DMS79 treated with DMSO at 0.1 percent for 48 hours (cell line): ENCODE data around the gene RHOBTB3.

ENCODE experiments used
- DNase-seq: peaks from one replicate; lab custom pipeline; 2025; lab: John Stamatoyannopoulos, UW

RHOBTB3 gene

DNA sequence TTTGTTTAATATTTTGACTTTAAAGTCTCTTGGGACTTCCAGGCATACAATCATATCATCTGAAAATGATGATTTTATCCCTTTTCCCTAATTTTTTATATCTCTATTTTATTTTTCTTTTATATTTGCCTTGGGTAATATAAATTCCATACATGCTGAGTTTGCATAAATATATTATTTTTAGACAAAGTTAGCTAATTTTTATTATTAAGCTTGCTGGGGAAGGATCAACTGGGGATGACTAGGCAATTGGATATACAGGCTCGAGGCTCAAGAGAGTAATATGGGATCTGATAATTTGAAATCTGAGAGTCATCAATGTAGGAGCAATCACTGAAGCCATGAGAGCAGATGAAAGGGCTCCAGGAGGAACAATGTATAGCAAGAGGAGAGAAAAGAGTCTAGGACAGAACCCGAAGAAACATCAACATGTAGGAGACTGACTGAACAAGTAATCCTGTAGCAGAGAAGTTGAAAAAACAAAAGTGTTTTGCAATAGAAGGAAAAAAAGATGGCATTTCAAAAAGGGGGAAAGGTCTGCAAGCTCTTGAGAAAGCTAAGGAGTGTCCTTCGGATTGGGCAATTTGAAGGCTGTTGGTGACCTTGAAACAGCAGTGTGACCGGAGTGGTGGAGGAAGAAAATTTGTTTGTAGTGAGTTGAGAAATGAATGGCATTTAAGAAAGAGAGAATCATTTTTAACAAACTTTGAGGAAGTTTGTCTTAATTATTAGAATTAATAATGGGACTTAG, 17.0 kb upstream of the RHOBTB3 start:
- DNase-seq = no peak

DNA sequence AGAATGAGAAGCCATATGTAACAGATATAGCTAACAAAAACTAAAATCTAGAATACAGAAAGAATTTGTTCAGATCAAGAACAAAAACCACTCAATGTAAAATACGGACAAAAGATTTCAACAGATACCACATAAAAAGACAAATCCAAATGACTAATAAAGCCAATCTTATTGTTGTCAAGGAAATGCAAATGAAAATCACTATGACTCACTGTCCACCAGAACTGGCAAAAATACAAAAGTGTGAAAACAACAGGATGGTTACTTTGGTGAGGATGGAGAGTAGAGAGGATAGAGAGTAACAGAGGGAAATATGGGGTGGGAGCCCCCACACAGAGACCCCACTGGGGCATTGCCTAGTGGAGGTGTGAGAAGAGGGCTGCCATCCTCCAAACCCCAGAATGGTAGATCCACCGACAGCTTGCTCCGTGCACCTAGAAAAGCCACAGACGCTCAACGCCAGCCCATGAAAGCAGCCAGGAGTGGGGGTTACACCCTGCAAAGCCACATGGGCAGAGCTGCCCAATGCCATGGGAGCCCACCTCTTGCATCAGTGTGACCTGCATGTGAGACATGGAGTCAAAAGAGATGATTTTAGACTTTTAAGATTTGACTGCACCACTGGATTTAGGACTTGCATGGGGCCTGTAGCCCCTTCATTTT, 15.2 kb upstream of the RHOBTB3 start:
- DNase-seq = no peak

DNA sequence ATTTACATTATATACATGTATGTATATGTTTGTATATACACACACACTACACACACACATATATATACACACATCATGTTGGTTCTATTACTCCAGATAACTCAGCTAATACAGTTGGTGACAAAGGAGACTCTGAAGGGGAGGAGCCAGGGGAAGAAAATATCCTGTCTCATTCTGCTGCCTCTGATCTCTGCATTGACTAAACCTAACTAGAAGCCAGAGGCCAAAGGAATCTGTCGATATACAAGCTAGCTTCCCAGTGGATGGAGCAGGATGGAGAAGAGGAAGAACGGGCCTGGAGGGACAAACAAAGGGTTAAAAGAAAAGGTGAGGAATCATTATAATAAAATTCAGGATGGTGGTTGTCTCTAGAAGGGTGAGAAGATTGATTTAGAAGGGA, 13.7 kb upstream of the RHOBTB3 start:
- DNase-seq = no peak

DNA sequence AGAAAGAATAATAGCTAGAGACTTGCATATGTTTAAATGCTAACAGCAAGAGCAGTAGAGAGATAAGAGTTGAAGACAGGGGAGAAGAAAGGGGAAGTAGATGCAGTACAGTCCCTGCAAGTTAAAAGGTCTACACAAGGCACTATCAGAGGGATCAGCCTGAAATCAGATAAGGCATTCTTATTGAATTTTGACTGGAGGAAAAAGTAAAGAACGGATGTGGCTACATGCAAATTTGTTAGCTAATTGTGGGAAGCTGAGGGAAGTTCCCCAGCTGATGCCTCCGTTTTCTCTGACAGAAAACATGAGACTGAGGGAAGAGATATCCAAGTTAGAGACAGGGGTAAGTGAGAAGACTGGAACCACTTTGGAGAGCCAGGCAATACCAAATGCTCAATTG, 12.9 kb upstream of the RHOBTB3 start:
- no peak for DNase-seq

DNA sequence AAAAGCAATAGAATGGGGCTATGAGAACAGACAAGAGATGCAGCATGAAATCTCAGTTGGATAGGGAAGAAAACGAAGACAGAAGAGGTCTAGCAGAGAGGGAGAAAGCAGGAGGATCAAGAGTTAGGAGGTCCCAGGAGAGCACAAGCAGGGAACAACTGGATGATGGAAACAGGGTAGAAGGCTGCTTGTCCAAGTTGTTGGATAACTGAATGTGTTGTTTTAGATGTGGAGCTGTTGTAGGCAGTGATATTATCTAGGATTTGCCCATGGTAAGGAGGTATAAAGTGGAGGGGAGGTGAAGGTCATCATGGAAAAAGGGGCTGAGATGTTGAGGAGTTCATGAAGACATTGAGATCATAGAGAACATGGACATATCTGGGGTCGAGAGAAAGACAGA, 12.4 kb upstream of the RHOBTB3 start:
- DNase-seq = no peak

DNA sequence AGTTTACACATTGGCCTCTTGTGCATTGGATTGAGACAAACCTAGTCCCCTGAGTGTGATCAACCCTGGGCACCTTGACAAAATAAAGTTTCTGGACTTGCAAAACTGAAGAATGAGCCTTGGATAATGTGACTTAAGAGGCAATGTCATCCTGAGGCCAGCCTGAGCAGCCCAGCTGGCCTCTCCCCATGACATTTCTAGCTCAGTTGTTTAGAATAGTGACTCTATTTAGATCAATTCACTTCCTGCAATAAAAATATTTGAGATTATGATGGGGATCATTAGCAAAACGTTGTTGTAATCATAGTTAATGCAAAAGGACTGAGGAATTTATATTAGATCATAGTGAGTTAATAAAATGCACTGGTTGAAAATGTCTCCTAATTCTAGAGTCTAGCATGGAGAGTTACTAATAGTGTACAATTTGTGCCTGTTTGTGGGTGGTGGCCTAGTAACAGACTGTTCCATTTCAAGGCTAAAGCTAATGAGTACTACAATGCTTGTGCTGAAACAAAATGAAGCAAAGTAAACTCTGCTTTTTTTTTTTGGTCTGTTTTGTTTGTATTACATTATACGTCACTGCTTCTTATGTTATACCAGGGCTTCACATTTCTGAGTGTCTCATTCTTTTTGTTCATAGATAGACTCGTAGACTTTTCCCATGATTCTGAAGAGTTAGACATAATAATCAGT, 10.9 kb upstream of the RHOBTB3 start:
- DNase-seq = peak; percentile 7

DNA sequence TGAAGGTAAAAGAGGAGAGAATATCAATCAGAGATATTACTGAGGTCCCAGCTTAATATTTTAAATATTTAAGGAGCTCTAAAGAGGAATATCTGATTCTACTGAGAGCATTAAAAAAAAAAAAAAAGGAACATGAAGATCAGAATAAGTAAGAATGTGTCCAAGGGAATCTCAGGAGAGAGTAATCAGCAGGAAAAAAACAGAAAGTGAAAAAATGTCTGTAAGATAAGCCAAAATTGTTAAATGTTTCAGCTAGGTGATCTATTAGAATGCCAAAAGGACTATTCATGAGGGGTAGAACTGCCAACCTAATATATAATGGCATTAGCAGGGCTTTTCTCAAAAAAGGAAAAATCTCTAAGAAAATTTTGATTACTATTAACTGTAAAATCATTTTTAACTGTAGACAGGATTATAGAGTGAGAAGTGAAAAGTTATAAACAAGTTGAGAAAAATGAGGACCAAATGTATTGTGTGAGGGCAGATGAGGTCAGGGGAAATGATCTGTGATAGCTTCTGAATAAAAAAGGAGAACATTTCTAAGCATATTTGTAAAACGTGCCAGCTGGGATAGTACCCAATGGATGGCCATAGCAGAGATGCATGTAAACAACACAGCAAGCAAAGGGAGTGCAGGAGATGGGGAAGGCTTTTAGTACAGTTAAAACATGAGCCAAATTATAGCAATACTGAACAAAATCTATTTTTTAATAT, 9.4 kb upstream of the RHOBTB3 start:
- no peak for DNase-seq

DNA sequence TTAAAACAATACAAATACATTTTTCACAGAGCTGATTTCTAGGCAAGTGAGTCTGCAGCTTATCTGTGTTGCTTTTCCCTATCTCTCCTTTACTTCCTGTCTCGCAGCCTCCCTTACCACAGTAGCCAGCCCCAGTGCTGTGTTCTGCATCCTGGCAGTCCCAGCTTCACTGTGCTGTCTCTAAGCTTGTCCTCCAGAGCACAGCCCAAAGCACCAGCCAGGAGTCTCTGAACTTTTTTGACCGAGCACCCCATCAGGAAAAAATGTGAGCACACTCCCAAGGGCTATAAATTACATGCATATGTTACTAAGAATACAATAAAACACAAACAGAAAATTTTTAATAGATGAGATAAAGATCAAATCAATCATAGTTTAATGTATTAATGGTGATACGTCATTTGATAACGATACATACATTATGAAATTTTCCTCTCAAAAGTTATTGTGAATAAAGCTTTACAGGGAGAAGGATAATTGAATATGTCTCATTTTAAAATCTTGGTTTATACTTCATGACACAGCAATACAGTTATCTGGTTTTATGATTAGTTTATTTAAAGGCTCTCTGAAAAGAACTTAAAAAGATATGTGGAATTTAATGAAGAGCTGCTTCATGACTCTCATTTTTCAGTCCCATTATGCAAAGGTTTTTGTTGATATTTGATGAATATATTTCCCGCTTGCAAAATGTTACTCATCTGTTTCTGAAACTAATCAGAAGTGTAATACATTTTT, 7.3 kb upstream of the RHOBTB3 start:
- DNase-seq = no peak

DNA sequence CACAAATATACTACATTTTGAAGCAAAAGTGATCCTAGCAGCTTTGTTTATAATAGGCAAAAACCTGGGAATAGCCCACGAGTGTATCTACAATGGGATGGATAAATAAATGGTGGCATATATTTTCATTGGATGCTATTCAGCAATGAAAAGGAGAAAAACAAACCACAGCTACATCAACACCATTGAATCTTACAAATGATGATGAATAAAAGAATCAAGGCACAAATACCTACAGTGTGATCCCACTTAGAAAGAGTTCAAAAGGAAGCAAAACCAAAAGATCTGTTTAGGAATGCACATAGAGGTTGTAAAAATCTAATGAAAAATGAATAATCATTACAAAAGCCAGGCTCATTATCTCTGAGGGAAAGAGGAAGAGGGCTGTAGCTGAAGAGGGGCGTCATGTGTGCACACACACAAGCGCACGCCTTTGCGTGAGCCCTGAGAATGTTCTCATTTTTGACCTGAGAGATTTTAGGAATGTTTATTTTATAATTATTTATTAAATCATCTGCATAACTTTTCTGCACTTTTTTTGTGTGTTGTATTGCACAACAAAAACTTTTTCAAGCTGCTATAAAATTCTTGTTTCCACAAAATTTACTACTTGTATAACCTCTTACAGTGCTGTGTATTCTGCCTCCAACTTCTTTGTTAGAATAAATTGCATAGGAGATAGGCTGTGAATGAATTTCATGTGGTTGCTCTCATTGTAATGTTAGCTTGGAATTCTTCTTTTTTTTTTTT, 5.9 kb upstream of the RHOBTB3 start:
- no peak for DNase-seq

DNA sequence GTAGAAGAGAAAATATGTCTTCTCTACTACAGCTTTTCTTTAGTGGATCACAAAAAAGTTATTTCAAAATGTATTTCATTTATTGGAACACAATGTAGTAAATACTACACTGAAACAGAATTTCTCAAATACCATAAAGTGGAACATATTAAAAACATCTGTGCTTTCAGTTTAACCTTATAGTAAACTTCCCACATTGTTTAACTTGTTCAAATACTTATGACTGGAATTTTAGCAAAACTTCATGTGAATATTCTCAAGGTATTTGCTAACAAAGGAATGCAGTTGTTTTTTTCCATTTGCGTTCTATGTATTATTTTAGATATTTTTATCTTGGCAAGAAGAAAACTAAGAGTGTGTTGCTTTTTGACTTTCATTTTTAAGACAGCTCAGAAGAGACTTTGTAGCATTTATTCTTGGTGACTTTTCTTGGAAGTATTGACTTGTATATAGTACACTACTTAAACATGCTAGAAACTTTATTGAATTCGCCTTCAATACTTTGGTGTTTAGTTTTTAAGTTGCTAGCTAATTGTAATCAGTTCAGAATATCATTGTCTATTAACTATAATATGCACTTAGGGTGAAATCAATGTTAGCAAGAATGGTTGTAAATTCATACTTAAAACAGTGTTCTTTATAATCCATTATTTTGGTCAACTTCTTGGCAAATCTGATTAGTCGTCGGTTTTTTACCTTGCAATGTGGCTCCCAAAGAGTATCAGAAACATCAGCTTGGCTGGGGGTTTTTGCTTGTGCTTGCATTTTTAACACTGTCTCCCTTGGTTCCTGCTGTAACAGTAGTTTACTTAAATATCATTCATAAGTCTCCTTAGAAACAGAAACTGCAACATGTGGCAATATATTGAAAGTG, 5.0 kb upstream of the RHOBTB3 start:
- no peak for DNase-seq

DNA sequence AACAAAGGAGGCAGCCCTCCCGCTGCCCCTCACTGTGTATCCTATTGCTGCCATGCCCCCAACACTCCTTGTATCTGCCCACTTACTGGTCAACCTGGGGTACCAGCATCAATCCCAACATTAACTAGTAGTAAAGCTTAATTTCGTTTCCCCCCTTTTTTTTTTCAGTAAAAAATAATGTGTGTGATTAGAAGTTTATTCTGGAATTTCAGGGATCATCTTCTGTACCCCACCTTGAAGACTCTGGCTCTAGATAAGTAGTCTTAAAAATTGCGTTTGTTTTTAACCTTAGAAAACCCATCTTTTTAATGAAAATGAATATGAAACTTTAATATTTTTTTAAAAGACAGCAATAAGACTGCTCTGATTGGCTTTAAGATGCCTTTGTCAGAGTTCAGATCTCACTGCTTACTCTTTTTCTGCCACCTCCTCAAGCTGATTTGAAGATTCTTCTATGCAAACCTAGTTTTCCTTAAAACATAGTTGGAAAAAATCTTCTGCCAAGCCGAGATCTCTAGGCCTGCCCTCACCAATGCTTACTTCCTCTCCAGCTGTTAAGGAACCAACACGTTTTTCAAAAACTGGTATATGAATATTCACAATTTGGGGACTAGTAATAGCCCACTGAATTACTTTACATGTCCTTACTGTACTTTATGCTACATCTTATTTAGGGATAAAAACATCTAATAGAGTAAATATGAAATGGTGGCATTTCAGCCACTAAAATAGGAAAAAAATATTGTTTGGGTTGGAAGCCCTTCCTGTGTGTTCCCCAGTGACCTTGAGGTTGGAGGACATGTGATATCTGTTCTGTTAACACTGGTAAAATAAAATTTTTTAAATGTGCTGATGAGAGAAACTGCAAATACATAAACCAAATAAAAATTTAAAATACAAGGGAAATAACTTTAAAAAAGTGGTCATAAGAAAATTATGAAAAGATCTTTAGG, 4.0 kb upstream of the RHOBTB3 start:
- DNase-seq = peak; percentile 12

DNA sequence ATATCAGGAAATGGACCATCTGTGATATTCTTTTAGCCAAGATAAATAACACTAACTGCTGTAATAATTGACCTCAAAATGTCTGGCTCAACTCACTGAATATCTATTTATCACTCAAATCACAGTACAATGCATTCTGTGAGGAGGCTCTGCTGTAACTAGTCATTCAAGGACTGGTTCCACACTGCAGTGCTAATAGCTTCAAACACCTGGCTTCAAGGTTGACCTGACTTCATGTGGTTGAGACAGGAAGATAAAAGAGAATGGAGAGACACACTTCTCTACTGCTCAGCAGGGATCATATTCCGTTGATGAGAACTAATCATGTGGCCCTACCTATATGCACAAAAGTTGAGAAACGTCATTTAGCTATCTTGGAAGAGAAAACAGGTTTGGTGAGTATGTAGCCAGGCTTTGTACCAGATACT, 3.4 kb upstream of the RHOBTB3 start:
- DNase-seq = peak; percentile 96

DNA sequence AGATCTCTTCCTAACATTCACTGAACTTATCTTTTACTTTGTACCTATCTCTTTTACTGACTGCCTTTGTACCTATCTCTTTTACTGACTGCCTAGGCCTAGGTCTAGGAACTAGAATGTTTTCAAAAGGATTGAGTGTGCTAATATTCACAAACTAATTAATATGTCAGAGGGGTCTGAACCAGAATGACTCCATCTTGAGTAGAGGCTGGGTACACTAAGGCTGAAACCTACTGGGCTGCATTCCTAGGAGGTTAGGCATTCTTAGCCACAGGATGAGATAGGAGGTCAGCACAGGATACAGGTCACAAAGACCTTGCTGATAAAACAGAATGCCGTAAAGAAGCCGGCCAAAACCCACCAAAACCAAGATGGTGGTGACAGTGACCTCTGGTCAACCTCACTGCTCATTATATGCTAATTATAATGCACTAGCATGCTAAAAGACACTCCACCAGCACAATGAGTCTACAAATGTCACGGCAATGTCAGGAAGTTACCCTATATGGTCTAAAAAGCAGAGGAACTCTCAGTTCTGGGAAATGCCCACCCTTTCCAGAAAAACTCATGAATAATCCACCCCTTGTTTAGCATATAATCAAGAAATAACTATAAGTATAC, 2.5 kb upstream of the RHOBTB3 start:
- DNase-seq = no peak

DNA sequence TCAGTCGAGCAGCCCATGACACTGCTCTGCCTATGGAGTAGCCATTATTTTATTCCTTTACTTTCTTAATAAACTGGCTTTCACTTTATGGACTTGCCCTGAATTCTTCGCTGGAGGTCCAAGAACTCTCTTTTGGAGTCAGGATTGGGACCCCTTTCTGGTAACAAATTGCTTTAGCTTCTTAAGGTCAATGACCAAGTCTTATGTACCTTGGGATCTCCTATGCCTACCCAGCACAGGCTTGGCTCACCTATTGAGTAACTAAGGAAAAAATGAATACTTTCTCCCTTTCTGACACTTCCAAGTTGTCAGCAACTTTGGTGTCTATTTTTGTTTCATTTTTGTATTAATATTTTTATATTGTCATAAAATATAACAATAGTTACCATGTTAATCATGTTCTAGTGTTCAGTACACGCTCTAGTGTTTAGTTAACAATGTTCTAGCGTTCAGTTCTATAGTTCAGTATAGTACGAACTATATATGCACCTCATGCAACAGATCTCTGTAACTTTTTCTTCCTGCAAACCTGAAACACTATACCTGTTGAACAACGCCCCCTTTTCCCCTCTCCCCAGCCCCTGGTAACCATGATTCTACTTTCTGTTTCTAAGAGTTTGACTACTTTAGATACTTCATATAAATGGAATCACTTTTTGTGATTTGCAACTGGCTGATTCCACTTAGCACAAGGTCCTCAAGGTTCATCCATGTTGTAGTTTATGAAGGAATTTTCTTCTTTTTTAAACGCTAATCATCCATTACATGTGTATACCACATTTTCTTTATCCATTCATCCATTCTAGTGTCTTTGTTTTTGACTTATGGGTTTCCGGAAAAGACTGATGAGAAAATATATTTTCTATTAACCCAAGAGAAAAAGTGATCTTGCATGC, 1.8 kb upstream of the RHOBTB3 start:
- DNase-seq = peak; percentile 51

DNA sequence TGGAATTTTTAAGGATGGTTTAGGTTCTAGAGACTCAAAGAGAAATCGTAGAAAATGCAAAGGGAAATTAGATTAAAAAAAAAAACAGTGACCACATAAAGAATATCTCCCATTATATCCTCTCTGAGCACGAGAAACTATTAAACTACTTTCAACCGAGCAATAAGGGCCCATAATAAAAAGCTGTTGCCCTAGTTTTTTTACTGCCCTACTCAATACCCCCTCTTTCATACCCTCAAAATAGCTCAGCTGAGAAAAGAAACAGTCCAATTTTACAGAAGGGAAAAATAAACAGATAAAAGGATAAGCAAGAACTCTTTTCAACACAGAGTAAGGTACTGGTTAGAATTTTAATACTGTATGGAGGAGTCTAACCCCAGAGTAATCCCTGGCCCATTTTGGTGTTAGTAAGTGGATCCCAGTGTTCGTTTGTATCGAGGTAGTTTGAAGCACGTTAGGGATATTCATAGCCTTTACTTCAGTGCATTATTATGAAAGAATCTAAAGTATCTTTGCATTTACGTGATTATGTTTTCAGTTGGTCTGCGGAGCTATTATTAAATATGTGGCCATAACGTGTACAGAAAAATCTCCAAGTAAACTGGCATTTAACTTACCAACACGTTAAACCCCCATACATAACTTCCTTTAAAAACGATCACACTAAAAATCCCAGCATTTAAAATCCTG, 980 bp upstream of the RHOBTB3 start:
- peak; percentile 52 for DNase-seq
